Left lobe of liver (tissue), 2 donors: ENCODE data around the gene PLN. TPM values are rescaled to one million over a fixed set of nuclear protein-coding genes. Genes with fewer than 3 reads are reported as not detected.

ENCODE experiments used
- ATAC-seq: fragments of 200-7000 bp; cut with Tn5 transposase; one replicate; pipeline ENCODE4 v1.9.1; 2020; ENCODE audit warnings: mild to moderate bottlenecking, moderate library complexity
- DNase-seq: peaks from one replicate; pipeline ENCODE4 v3.0.0-alpha.2; 2020; ENCODE audit warnings: low spot score
- total RNA-seq: library from RNA; stranded (reverse); gene quantifications from one replicate; pipeline ENCODE4 v1.2.1, GENCODE V29; 2021
- donor health status: DM: no; HTN: no; CAD: no; lungs with moderate emphysema.
- donor health status: DM: no; HTN: yes; CAD: no.

PLN gene
- total RNA-seq, 1 donor from 2014 or later = 0.18 TPM

DNA sequence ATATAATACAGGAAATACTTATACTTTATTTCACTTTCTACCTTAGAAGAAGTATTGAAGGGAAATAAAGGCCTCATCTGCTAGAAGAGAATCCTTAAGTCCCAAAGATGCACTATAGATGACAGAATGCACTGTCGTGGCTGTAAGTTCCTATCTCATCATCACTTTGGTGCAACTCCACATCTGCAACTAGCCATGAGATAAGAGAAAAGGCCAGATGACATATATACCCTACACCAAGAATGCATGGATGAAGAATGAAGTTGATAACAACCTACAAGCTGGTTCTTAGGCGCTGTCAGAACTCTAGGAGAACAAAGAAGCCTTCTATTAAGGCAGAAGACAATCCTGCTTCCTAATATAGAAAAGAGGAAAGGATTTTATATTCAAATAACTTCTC is 11.6 kb upstream of the PLN start:
- no peak for DNase-seq
- no peak for ATAC-seq

- no peak for DNase-seq
- no peak for ATAC-seq
Measured at GRCh38 chr6:118537574-118537973, 10.5 kb upstream of the PLN start.

DNA sequence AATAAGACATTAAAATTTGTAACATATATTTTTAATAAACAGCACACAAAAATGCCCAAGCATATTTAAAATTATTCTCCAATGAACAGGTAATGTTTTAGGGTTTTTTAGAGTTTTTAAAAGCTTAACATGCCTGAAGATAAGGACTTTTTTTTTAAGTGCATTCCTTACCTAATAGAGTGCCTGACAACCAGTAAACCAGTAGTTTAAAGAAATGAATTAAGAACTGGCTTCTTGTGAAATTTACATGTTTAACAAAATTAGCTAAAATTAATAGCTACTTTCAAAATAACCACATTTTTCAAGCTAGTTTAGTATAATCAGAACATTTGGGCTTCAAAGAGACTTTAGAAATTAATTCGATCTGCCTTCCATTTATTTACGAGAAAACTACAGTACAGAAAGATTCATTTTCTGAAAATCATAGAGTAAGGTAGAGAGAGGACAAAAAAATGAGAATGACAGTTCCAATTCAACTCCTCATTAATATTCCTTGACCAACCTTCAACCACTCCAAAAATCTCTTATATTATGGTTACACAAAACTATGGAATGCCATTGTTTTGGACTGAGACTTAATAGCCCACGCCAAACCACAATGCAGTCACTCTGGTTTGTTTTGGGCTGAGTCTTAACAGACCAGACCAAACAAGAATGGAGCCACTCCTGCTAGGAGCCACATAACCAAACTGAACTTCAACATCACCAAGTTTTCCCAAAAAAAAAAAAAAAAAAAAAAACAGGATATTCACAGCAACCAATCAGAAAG is 5.7 kb upstream of the PLN start:
- no peak for DNase-seq
- no peak for ATAC-seq

GRCh38 chr6:118544105-118544504 is 4.0 kb upstream of the PLN start:
- DNase-seq (no peak), ATAC-seq (no peak)

GRCh38 chr6:118546164-118546879 is 1.8 kb upstream of the PLN start:
- no peak for ATAC-seq
- DNase-seq = no peak

- DNase-seq (no peak), ATAC-seq (no peak)
Measured at GRCh38 chr6:118546880-118547218, 1.2 kb upstream of the PLN start.

DNA sequence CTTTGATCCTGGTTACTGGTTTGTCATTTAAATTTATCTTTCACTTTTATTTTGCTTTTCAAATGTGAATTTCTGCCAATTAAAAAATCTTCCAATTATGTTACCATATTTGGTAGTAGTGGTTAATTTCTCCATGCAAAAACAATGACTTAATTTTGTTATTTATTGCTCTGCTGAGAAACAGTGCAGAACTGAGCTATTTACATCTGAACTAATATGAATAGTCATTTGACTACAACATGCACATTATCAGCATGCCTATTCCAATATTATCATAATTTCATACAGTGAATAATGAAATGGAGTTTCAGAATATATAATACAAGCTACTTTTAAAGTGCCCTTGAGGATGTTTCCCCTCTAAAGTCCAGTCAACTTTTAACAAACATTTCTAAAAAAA is 517 bp downstream of the PLN start:
- no peak for DNase-seq
- no peak for ATAC-seq

DNA sequence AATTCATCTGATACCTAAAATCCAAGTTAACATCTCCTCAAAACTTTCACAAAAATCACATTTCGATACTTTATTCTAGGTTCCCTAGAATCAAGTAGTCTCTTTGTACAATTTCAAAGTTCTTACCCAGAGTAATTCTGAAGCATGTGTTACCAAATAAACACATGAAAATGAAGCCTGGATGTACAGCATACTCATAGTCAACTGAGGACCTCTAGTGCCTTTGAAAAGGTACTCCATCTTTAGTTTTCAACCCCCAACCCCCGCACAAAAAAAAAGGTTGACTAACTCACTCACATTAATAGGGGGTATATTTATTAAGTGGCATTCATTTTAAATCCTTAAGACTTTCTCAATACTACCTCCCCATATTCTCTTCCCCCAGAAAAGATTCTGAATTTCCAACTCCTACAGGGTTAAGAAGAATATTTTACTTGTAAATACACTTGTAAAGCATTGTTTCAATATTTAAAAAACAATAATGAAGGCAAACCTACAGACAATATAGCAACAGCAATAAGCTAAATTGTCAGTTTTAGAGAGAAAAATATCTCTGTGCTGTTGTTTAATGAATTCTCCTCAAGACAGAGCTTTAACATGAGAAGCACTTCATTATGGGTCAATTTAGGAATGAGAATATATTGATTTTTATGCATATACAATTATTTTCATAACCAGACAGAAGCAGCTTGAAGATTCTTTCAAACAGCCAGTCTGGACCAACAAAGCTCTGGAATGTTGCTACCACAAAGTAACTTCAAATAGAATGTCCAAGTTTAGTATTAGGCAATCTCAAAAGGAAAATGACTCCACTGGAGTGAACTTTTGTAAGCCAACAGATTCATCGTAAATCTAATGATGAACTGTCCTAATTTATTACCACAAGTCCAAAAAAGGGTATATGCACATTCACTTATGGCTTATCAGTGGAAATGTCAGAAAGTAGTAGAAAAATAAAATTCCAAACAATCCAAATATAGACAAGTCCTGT is 3.3 kb downstream of the PLN start:
- DNase-seq (no peak), ATAC-seq (peak; percentile 98)

- DNase-seq = no peak
- no peak for ATAC-seq
Measured at GRCh38 chr6:118553132-118553531, 5.0 kb downstream of the PLN start.

GRCh38 chr6:118554698-118555097 is 6.6 kb downstream of the PLN start:
- ATAC-seq (no peak), DNase-seq (no peak)

GRCh38 chr6:118558464-118559217 is 10.5 kb downstream of the PLN start:
- no peak for ATAC-seq

GRCh38 chr6:118559659-118560058 is 11.6 kb downstream of the PLN start:
- DNase-seq = no peak
- no peak for ATAC-seq

More at GRCh38 chr6:118558464-118559217, 10.5 kb downstream of the PLN start:
- DNase-seq = no peak

- no peak for ATAC-seq
- no peak for DNase-seq
Measured at GRCh38 chr6:118562248-118562647, 14.2 kb downstream of the PLN start.

- DNase-seq (no peak), ATAC-seq (no peak)
Measured at GRCh38 chr6:118562959-118563358, 14.9 kb downstream of the PLN start.

GRCh38 chr6:118565311-118565960 is 17.3 kb downstream of the PLN start:
- ATAC-seq = no peak
- DNase-seq = no peak

GRCh38 chr6:118567974-118568373 is 19.9 kb downstream of the PLN start:
- DNase-seq = no peak
- no peak for ATAC-seq

DNA sequence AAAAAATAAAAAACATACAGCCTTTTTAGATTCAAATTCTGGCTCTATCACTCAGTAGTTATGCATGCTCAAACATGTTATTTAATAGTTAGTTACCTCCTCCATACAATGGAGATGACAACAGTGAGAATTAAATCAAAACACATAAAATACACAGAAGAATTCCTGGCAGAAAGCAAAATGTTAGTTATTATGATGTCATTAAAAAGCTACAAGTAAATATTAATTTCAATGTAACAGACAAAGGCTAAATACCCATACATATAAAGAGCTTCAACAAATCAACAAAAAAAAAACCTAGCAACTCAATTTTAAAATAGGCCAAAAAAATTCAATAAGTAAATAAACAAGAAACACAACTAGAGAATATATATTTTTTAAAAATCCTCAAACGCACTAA is 21.4 kb downstream of the PLN start:
- ATAC-seq (no peak), DNase-seq (no peak)

- DNase-seq = no peak
- no peak for ATAC-seq
Measured at GRCh38 chr6:118571121-118571520, 23.0 kb downstream of the PLN start.

GRCh38 chr6:118574051-118574865 is 26.2 kb downstream of the PLN start:
- ATAC-seq (no peak), DNase-seq (no peak)
